GM18861 (cell line): Measurements from ENCODE around the gene ETDC.
"Not testable (repeated sequence)": the region's sequence is repeated elsewhere in the genome, so short reads cannot be mapped to it uniquely, and the experiment has no call there.

Experiments used
- ATAC-seq: cut with Tn5 transposase; IDR thresholded peaks from one replicate; pipeline ENCODE4 v1.9.1; 2021; ENCODE audit not compliant: unreplicated experiment

Gene ETDC

GRCh38 chrX:135309430-135309923 is at the start of gene ETDC:
ETDC (plus strand) TSS chrX:135309480; CDS start chrX:135309480, 0 bp downstream.
- no peak for ATAC-seq

- not testable (repeated sequence) for ATAC-seq
Observed at GRCh38 chrX:135260976-135261375, 48.3 kb upstream of the ETDC start.

DNA sequence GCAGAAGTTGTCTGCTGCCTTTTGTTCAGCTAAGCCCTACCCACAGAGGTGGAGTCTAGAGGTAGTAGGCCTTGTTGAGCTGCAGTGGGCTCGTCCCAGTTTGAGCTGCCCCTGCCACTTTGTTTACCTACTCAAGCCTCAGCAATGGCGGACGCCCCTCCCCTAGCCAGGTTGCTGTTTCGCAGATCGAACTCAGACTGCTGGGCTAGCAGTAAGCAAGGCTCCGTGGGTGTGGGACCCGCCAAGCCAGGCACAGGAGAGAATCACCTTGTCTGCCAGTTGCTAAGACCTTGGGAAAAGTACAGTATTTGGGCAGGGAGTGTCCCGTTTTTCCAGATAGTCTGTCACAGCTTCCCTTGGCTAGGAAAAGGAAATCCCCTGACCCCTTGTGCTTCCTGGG is 45.9 kb upstream of the ETDC start:
- not testable (repeated sequence) for ATAC-seq

GRCh38 chrX:135264206-135264605 is 45.1 kb upstream of the ETDC start:
- ATAC-seq: no peak

GRCh38 chrX:135273162-135273561 is 36.1 kb upstream of the ETDC start:
- no peak for ATAC-seq

DNA sequence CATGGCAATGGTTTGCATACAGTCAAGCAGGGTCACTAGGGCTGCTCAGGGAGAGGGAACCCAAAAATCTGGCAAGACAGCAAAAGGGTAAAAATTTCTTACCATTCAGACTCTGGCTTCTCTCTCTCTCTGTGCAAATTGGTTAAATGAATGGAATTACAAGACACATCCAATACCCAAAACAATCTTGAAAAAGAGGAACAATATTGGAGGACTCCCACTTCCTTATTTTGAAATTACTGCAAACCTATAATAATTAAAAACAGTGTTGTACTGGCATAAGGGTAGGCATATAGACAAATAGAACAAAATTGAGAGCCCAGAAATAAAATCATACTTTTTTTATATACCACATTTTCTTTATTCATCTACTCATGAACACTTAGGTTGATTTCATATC is 33.3 kb upstream of the ETDC start:
- ATAC-seq: no peak

- ATAC-seq: no peak
Observed at GRCh38 chrX:135287266-135287823, 21.9 kb upstream of the ETDC start.

DNA sequence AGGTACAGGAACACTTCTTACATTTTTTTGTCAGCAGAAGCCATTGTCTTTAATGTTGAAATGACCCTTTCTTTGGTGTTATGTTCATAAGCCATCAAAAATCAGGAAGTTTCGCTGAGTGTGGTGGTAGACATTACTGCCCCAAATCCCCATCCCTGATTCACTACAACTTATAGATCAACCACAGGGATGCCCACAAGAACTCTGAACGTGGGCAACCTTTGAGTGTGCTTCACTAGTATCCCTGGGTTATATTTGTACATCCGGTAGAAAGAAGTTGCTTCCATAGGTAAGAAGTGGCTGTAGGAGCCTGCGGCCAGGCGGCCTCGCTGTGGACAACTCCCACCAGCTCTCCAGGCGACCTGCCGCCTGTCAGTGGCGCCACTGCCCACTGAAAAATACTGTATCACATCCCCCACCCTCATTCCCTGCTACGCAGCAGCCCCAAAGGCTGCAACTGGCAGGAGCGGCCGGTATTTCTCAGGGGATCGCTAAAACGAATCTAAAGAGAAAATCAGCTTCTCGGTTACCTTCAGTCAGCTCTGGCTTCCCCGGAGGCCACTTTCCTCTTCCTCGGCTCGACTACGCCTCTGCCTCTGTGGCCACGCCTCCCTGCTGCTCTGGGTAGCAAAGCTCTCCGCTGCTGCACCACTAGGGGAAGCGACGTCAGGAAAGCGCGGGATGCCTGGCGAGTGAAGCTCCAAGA is 13.9 kb upstream of the ETDC start:
- peak; percentile 98 for ATAC-seq

GRCh38 chrX:135295944-135296305 is 13.4 kb upstream of the ETDC start:
- ATAC-seq: peak; percentile 57

DNA sequence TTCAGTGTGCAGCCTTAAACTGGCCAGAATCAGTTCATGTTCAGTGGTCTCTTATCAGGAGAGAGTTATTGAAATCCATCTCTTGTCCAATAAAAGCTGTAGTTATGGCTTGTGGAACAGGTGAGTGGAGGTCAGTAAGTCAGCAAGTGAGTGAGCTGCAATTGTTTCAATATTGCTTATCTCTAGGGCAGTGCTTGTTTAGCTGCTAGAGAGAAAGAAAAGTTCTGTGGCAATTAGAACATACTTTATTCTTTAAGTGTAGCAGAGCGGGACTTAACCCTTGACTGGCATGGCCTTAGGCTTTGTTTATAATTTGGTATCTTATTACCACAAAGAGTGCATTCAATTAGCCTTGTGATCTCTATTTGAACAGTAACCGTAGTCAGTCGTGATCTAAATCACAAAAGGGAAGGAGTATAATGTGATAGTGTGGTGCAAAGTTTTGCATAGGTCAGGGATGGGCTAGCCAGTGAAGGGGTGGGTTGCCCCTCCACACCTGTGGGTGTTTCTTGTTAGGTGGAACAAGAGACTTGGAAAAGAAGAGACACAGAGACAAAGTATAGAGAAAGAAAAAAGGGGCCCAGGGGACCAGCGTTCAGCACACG is 6.9 kb upstream of the ETDC start:
- ATAC-seq: no peak

- no peak for ATAC-seq
Observed at GRCh38 chrX:135304741-135305140, 4.5 kb upstream of the ETDC start.

DNA sequence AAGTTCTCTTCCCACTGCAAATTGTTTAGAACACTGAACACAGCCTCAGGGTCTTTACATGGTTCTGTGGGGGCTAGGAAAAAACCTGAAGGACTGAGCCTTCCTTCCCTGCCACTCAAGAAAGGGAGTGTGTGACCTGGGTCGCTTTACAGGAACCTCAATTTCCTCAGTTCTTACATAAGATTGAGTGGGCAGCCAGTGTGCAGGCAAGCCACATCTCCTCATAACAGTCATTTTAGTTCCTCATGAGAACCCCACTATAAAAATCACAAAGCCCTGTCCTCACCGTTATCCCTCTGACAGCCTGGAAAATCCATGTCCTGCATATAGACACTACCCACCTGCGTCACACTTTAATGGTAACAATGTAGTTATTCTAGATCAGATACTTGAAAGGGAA is 2.1 kb upstream of the ETDC start:
- ATAC-seq: no peak

DNA sequence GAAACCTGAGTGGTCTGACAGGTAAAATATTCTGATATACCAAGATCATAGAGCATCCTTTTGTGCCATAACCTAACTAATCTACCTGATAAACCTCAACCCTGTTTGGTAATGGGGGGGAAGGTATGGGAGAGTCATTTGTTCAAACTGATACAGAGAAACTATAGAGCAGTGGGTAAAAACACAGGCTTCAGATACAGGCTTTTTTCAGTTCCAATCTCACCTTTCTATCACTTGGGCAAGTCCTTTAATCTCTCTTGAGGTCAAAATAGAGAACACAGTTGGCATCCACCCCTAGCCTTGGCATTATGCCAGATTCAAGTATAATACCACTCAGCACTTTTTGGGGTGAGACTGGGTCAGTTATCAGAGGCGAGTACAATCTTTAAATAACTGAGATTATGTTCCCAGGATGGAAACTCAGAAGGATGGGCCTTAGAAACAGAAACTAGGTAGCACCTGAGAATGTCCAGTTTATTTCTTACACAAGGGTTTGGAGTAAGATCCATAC is 880 bp upstream of the ETDC start:
- no peak for ATAC-seq

- peak; percentile 85 for ATAC-seq
Observed at GRCh38 chrX:135315864-135316263, 6.6 kb downstream of the ETDC start.

GRCh38 chrX:135324463-135324862 is 15.2 kb downstream of the ETDC start:
- ATAC-seq: no peak

GRCh38 chrX:135325036-135325818 is 15.9 kb downstream of the ETDC start:
- not testable (repeated sequence) for ATAC-seq

DNA sequence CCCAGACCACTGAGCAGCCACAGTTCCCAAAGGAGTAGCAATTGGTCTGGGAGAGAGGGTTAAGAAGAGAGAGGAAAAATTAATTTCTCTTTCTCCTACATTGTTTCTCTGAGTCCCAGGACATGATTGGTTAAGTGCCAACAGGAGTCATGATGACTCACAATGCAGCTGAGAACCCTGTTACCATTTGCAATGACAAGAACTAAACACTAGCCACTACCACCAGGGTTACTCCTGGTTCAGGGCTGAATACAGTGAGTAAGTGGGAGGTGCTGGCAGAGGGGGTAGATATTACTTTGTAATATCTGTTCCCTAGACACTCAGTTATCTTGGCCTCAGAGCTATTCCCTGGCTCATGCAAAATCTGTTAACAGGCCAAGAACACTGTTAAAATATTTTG is 18.0 kb downstream of the ETDC start:
- no peak for ATAC-seq

GRCh38 chrX:135328421-135329005 is 19.2 kb downstream of the ETDC start:
- ATAC-seq: no peak

DNA sequence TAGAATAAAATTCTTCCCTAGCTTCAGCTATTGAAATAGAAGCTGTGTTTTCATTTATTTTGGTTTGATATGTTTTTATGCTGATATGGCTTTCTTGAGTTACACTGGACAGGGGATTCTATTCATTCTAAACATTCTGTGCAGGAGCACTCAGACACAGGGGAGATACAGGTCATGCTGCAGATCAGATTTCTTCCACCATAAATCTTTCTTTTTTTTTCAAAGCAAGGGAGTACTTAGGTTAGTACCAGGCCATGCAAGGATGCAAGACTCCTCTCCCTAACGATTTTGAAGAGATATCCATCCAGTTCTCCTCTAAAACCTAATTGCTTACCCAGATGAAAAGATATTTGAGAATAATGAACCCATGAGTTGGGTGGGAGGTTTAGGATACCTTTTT is 21.4 kb downstream of the ETDC start:
- no peak for ATAC-seq

DNA sequence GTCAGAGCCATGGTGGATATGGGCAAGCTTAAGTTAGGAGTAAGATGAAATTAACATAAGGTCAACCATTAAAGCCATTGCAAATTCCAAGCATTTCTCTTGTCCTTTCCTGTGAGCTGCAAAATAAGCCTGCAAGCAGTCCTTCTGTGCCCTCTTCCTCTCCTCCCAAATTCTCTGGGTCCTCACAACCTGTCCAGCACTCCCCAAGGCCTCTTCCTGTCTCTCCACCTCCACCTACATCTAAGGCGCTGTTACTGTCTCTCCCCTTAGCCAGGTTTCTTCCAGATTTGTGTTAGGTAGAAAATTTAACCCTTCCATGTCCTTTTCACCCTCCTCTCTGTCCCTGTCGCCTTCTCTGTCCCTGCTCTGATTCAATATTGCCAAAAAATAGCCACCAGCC is 22.2 kb downstream of the ETDC start:
- ATAC-seq: no peak

DNA sequence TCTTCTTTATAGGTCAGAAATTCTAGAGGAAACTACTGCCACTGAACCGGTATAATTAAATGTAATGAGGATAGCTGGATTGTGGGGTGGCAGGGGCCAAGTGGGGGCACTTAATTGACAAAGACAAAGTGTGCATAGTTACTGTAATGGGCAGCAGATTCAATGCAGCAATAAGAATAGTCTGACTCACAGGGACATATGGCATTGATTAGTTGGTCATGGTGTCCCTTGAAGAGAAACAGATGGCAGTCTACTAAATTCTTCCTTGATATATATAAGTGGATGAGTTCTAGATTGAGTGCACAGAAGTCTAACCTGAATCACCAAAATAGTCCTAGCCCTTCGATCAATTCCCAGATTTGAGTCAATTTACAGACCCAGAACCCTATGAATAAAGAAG is 31.6 kb downstream of the ETDC start:
- ATAC-seq: no peak
